GM21786 (cell line): ENCODE data around the gene FBXL19.
A peak's percentile ranks its signal among the peaks of the same experiment; 100 is the strongest.
"Not testable (repeated sequence)": the region's sequence is repeated elsewhere in the genome, so short reads cannot be mapped to it uniquely, and the experiment has no call there.

Experiments
- ATAC-seq: cut with Tn5 transposase; IDR thresholded peaks from one replicate; pipeline ENCODE4 v1.9.1; 2021; ENCODE audit not compliant: unreplicated experiment

FBXL19 gene

GRCh38 chr16:30923554-30924075 lies at the start of gene FBXL19:
Gene FBXL19 (plus strand): TSS chr16:30923572. CDS start chr16:30925755, 2,183 bp downstream.
- ATAC-seq: no peak

GRCh38 chr16:30874244-30874820 lies 49.0 kb upstream of the FBXL19 start:
- ATAC-seq: no peak

- peak; percentile 49 for ATAC-seq
These were observed 48.3 kb upstream of the FBXL19 start for GRCh38 chr16:30874821-30875717.

- no peak for ATAC-seq
These were observed 47.2 kb upstream of the FBXL19 start for GRCh38 chr16:30875871-30876801.

- no peak for ATAC-seq
These were observed 46.5 kb upstream of the FBXL19 start for GRCh38 chr16:30876867-30877266.

- ATAC-seq: no peak
These were observed 40.7 kb upstream of the FBXL19 start for GRCh38 chr16:30882429-30883310.

- no peak for ATAC-seq
These were observed 38.6 kb upstream of the FBXL19 start for GRCh38 chr16:30884760-30885159.

- ATAC-seq: no peak
These were observed 38.2 kb upstream of the FBXL19 start for GRCh38 chr16:30885196-30885595.

- no peak for ATAC-seq
These were observed 37.2 kb upstream of the FBXL19 start for GRCh38 chr16:30886145-30886544.

GRCh38 chr16:30887927-30888326 lies 35.4 kb upstream of the FBXL19 start:
- ATAC-seq: no peak

GRCh38 chr16:30888856-30889499 lies 34.4 kb upstream of the FBXL19 start:
- ATAC-seq: no peak

- no peak for ATAC-seq
These were observed 33.7 kb upstream of the FBXL19 start for GRCh38 chr16:30889721-30890120.

- ATAC-seq: not testable (repeated sequence)
These were observed 32.1 kb upstream of the FBXL19 start for GRCh38 chr16:30891043-30891823.

GRCh38 chr16:30892670-30893416 lies 30.5 kb upstream of the FBXL19 start:
- no peak for ATAC-seq

- ATAC-seq: no peak
These were observed 30.0 kb upstream of the FBXL19 start for GRCh38 chr16:30893417-30893743.

GRCh38 chr16:30893744-30894539 lies 29.4 kb upstream of the FBXL19 start, which contains the start of gene BCL7C:
Gene BCL7C (minus strand): TSS chr16:30894077. CDS start chr16:30893944, 133 bp downstream.
- peak; percentile 77 for ATAC-seq
